HepG2 (cell line): ENCODE data around the gene DAAM1. TPM values are rescaled to one million over a fixed set of nuclear protein-coding genes. Genes with fewer than 3 reads are reported as not detected.

Source experiments
- CCAR2 ChIP-seq: fragments of 200-400 bp; formaldehyde crosslinking; optimal IDR thresholded peaks from 2 replicates; pipeline ENCODE3; 2018; ENCODE audit warnings: low read depth, mild to moderate bottlenecking, low read length, moderate library complexity
- DNMT1 ChIP-seq: sonication (generic); formaldehyde crosslinking; IDR thresholded peaks from 2 replicates; pipeline ENCODE4 v1.5.1; 2020; ENCODE audit warnings: mild to moderate bottlenecking, missing genetic modification reagents
- DPF2 ChIP-seq: sonication (generic); formaldehyde crosslinking; IDR thresholded peaks from 2 replicates; pipeline ENCODE4 v1.4.0; 2020; ENCODE audit warnings: mild to moderate bottlenecking, low read depth, missing genetic modification reagents, borderline replicate concordance
- EEA1 ChIP-seq: sonication (generic); formaldehyde crosslinking; IDR thresholded peaks from 2 replicates; pipeline ENCODE4 v1.5.1; 2020; ENCODE audit warnings: mild to moderate bottlenecking, missing genetic modification reagents, borderline replicate concordance
- ETV5 ChIP-seq: IDR thresholded peaks from 2 replicates; pipeline ENCODE4 v1.6.1; 2018; ENCODE audit warnings: missing biosample characterization, missing genetic modification reagents, inconsistent platforms, borderline replicate concordance
- FOXA1 ChIP-seq, 2 experiments: fragments of 450-650 bp in 1 of 2; sonication (generic) in 1 of 2; formaldehyde crosslinking in 1 of 2; IDR thresholded peaks; 2 replicates each; pipeline versions ENCODE4 v1.4.0 to v1.6.1; 2016 to 2020; ENCODE audit warnings: missing genetic modification reagents in 1 of 2
- HNF4G ChIP-seq, 2 experiments: sonication (generic) in 1 of 2; formaldehyde crosslinking in 1 of 2; IDR thresholded peaks; 2 replicates each; pipeline versions ENCODE4 v1.4.0 to v1.6.1; 2011 to 2020; ENCODE audit warnings: borderline replicate concordance in 2 of 2, low read depth in 2 of 2, mild to moderate bottlenecking in 2 of 2, low read length in 1 of 2, missing genetic modification reagents in 1 of 2, moderate library complexity in 1 of 2
- HNRNPUL1 ChIP-seq: fragments of 200-400 bp; formaldehyde crosslinking; IDR thresholded peaks from 2 replicates; pipeline ENCODE4 v1.6.1; 2017; ENCODE audit warnings: low read depth, mild to moderate bottlenecking, low read length, moderate library complexity
- MED1 ChIP-seq: sonication (generic); formaldehyde crosslinking; IDR thresholded peaks from 2 replicates; pipeline ENCODE4 v1.4.0; 2020; ENCODE audit warnings: missing genetic modification reagents
- NCOA2 ChIP-seq: sonication (generic); formaldehyde crosslinking; IDR thresholded peaks from 2 replicates; pipeline ENCODE4 v1.8.0; 2022; ENCODE audit warnings: inconsistent platforms
- SMARCE1 ChIP-seq: fragments of 450-650 bp; IDR thresholded peaks from 2 replicates; pipeline ENCODE4 v1.6.1; 2017; ENCODE audit warnings: borderline replicate concordance
- ZSCAN12 ChIP-seq: sonication (generic); formaldehyde crosslinking; IDR thresholded peaks from 2 replicates; pipeline ENCODE4 v1.9.0; 2021; ENCODE audit warnings: mild to moderate bottlenecking, missing genetic modification reagents
- polyA plus RNA-seq, 8 experiments: library from polyadenylated mRNA; depleted of rRNA in 3 of 8; stranded (reverse) in 7 of 8; unstranded in 1 of 8; fragments of >200 nt; fragmentation: Illumina TruSeq in 4 of 8; extraction: Trizol in 4 of 8; gene quantifications; 2 replicates each; pipeline versions ENCODE4 v1.2.1 to v1.2.3, GENCODE V29; 2011 to 2016; ENCODE audit warnings: low read depth in 4 of 8, missing spikeins in 1 of 8, mixed read lengths in 1 of 8; ENCODE audit not compliant: insufficient read depth in 1 of 8
- total RNA-seq, 5 experiments: library from RNA; depleted of rRNA; stranded (reverse); fragments of >200 nt; fragmentation: Illumina TruSeq; extraction: Trizol; gene quantifications; 2 replicates each; pipeline ENCODE4 v1.2.3, GENCODE V29; 2016; ENCODE audit warnings: low read depth in 1 of 5

Gene DAAM1
- total and polyA plus RNA-seq, 2 of the 13 experiments (the other 11 are each of a cell fraction or from before 2014, with no cell fraction given) = 10.9 to 24.5 TPM

DNA sequence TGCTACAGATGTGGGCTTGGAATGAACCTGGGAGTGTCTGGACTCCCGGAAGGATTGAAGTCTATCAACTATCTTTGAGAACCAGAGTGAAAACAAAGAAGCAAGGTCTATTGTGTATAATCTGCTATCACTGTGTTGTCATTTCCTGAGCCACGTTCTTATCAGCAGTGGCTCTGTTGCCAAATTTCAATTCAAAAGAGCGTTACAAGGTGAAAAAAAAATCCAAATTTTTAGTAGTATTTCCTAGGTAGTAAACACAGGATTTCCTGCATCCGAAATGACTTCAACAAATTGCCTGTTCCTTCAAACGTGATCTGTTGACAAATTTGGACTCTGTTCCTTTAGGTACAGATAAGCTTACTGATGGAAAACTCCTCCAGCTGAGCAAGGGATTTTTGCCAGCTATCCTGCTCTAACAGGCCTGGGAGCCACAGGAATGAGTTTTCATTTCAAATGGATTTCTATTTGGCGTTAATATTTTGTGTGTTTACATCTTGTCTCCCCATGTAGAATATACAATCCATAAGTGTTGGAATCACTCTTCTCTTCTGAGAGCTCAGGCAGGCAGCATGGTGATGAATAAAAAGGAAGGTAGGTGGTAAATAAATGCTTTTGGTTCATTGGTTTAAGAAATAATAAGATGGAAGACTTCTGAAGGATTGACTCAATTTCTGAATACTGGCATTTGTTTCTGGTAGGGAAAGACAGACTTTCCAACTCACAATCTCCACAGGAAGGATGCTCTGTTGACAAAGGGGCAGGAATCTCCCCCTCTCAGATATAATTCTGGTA is 218.2 kb downstream of the DAAM1 start (continued):
- 0 out of 2 replicates have a peak, but pooled peaks have one; percentile 30 for TF ChIP-seq DPF2
- peak; percentile 24; the same call in 1 of the 2 replicates for TF ChIP-seq MED1 (CRISPR knock-in tag)
- TF ChIP-seq HNRNPUL1 = no peak
- no peak for TF ChIP-seq EEA1 (CRISPR knock-in tag)
- TF ChIP-seq NCOA2 (CRISPR knock-in tag) = peak; percentile 56; the same call in 1 of the 2 replicates
- TF ChIP-seq CCAR2 = no peak
- no peak for TF ChIP-seq FOXA1 (IDR thresholded peaks at IDR 0.05)
- TF ChIP-seq FOXA1 (CRISPR knock-in tag; IDR thresholded peaks at IDR 0.05) = peak; percentile 43; the same call in 1 of the 2 replicates
- TF ChIP-seq DNMT1 (CRISPR knock-in tag) = no peak
- TF ChIP-seq ZSCAN12 (CRISPR knock-in tag) = no peak
- peak; percentile 46; the same call in 1 of the 2 replicates for TF ChIP-seq ETV5 (CRISPR knock-in tag)
- peak; percentile 54; the same call in 1 of the 2 replicates for TF ChIP-seq HNF4G (IDR thresholded peaks at IDR 0.05; ENCODE audit: borderline replicate concordance, low read depth, low read length)
- no peak for TF ChIP-seq HNF4G (CRISPR knock-in tag; IDR thresholded peaks at IDR 0.05; ENCODE audit: borderline replicate concordance, low read depth)
- TF ChIP-seq SMARCE1 = no peak
